GM21515 (cell line): ENCODE results near the gene LRRC9.

ENCODE experiments used
- ATAC-seq: cut with Tn5 transposase; IDR thresholded peaks from one replicate; pipeline ENCODE4 v1.9.1; 2021; ENCODE audit not compliant: unreplicated experiment

LRRC9 gene

GRCh38 chr14:60106339-60106738 lies 186.4 kb downstream of the LRRC9 start:
- no peak for ATAC-seq

- no peak for ATAC-seq
Observed at GRCh38 chr14:60107477-60107876, 187.5 kb downstream of the LRRC9 start.

- no peak for ATAC-seq
Observed at GRCh38 chr14:60111732-60112131, 191.8 kb downstream of the LRRC9 start.
